NCI-H2227 (cell line): Measurements from ENCODE around the gene TRAF3.
"Not testable (repeated sequence)": the region's sequence is repeated elsewhere in the genome, so short reads cannot be mapped to it uniquely, and the experiment has no call there.

Experiments
- DNase-seq: peaks from one replicate; lab custom pipeline; 2025; ENCODE audit not compliant: unreplicated experiment; lab: John Stamatoyannopoulos, UW

The TRAF3 gene

GRCh38 chr14:102750376-102750775 is 26.9 kb upstream of the TRAF3 start:
- DNase-seq, result no peak

- no peak for DNase-seq
Observed at GRCh38 chr14:102751088-102751487, 26.2 kb upstream of the TRAF3 start.

GRCh38 chr14:102752239-102752847 is 24.9 kb upstream of the TRAF3 start:
- DNase-seq, result no peak

GRCh38 chr14:102754370-102755262 is 22.6 kb upstream of the TRAF3 start:
- no peak for DNase-seq

GRCh38 chr14:102757646-102758045 is 19.6 kb upstream of the TRAF3 start:
- no peak for DNase-seq

- no peak for DNase-seq
Observed at GRCh38 chr14:102758087-102758486, 19.2 kb upstream of the TRAF3 start.

GRCh38 chr14:102759456-102760187 is 17.6 kb upstream of the TRAF3 start:
- DNase-seq, result peak; percentile 71

GRCh38 chr14:102760496-102761193 is 16.6 kb upstream of the TRAF3 start:
- no peak for DNase-seq

GRCh38 chr14:102761206-102761605 is 16.0 kb upstream of the TRAF3 start:
- no peak for DNase-seq

GRCh38 chr14:102764220-102764671 is 13.0 kb upstream of the TRAF3 start:
- DNase-seq, result no peak

GRCh38 chr14:102765770-102766169 is 11.5 kb upstream of the TRAF3 start:
- DNase-seq, result not testable (repeated sequence)

- no peak for DNase-seq
Observed at GRCh38 chr14:102768223-102769048, 8.8 kb upstream of the TRAF3 start.

- DNase-seq, result no peak
Observed at GRCh38 chr14:102769049-102769327, 8.3 kb upstream of the TRAF3 start.

- no peak for DNase-seq
Observed at GRCh38 chr14:102770147-102771123, 6.8 kb upstream of the TRAF3 start.

GRCh38 chr14:102771144-102771543 is 6.1 kb upstream of the TRAF3 start:
- no peak for DNase-seq

- peak; percentile 9 for DNase-seq
Observed at GRCh38 chr14:102772781-102773570, 4.3 kb upstream of the TRAF3 start.

GRCh38 chr14:102774391-102775153 is 2.7 kb upstream of the TRAF3 start:
- peak; percentile 64 for DNase-seq
